Measurements from ENCODE around the gene PNRC1.

DNA sequence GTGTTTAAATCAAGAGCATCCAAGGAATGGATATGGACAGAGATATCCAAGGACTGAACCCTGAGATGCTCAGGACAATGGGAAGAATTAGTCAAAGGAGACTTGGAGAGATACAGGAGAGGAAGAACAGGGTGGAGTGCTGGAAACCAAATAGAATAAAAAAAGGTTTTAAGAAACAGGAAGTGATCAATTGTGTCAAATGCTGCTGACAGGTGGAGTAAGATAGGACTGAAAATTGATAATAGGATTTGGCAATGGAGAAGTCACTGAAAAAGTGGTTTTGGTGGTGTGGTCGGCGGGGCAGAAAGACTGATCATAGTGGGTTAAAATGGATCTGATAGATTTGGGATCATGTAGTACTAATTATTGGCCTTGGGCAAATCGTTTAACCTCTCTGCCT lies 37.9 kb upstream of the PNRC1 start:
- TF ChIP-seq, protein P1, sequence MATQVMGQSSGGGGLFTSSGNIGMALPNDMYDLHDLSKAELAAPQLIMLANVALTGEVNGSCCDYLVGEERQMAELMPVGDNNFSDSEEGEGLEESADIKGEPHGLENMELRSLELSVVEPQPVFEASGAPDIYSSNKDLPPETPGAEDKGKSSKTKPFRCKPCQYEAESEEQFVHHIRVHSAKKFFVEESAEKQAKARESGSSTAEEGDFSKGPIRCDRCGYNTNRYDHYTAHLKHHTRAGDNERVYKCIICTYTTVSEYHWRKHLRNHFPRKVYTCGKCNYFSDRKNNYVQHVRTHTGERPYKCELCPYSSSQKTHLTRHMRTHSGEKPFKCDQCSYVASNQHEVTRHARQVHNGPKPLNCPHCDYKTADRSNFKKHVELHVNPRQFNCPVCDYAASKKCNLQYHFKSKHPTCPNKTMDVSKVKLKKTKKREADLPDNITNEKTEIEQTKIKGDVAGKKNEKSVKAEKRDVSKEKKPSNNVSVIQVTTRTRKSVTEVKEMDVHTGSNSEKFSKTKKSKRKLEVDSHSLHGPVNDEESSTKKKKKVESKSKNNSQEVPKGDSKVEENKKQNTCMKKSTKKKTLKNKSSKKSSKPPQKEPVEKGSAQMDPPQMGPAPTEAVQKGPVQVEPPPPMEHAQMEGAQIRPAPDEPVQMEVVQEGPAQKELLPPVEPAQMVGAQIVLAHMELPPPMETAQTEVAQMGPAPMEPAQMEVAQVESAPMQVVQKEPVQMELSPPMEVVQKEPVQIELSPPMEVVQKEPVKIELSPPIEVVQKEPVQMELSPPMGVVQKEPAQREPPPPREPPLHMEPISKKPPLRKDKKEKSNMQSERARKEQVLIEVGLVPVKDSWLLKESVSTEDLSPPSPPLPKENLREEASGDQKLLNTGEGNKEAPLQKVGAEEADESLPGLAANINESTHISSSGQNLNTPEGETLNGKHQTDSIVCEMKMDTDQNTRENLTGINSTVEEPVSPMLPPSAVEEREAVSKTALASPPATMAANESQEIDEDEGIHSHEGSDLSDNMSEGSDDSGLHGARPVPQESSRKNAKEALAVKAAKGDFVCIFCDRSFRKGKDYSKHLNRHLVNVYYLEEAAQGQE (IDR thresholded peaks at IDR 0.05), result no peak
- TF ChIP-seq CBX2 (IDR thresholded peaks at IDR 0.05; ENCODE audit: borderline replicate concordance, low read depth) (no peak), HDAC2 (IDR thresholded peaks at IDR 0.05) (no peak), RNF2 (IDR thresholded peaks at IDR 0.05; ENCODE audit: borderline replicate concordance, low read depth) (no peak), MAFK (IDR thresholded peaks at IDR 0.05; ENCODE audit: partially characterized antibody) (no peak)
- TF ChIP-seq, protein P2, sequence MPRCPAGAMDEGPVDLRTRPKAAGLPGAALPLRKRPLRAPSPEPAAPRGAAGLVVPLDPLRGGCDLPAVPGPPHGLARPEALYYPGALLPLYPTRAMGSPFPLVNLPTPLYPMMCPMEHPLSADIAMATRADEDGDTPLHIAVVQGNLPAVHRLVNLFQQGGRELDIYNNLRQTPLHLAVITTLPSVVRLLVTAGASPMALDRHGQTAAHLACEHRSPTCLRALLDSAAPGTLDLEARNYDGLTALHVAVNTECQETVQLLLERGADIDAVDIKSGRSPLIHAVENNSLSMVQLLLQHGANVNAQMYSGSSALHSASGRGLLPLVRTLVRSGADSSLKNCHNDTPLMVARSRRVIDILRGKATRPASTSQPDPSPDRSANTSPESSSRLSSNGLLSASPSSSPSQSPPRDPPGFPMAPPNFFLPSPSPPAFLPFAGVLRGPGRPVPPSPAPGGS (IDR thresholded peaks at IDR 0.05), result no peak
- TF ChIP-seq, protein P3, sequence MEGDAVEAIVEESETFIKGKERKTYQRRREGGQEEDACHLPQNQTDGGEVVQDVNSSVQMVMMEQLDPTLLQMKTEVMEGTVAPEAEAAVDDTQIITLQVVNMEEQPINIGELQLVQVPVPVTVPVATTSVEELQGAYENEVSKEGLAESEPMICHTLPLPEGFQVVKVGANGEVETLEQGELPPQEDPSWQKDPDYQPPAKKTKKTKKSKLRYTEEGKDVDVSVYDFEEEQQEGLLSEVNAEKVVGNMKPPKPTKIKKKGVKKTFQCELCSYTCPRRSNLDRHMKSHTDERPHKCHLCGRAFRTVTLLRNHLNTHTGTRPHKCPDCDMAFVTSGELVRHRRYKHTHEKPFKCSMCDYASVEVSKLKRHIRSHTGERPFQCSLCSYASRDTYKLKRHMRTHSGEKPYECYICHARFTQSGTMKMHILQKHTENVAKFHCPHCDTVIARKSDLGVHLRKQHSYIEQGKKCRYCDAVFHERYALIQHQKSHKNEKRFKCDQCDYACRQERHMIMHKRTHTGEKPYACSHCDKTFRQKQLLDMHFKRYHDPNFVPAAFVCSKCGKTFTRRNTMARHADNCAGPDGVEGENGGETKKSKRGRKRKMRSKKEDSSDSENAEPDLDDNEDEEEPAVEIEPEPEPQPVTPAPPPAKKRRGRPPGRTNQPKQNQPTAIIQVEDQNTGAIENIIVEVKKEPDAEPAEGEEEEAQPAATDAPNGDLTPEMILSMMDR (IDR thresholded peaks at IDR 0.05), result no peak
